Subcutaneous adipose tissue (tissue), 4 donors: ENCODE data around the gene JAZF1. TPM values are rescaled to one million over a fixed set of nuclear protein-coding genes. Genes with fewer than 3 reads are reported as not detected.

Experiments
- total RNA-seq, 4 donors: library from RNA; depleted of rRNA; stranded (reverse); fragments of >200 nt; gene quantifications; one replicate each; pipeline ENCODE4 v1.1.0, GENCODE V29; 2016
- TF ChIP-seq, protein P1 (sequence below): fragments of 450-650 bp; IDR thresholded peaks from one replicate; pipeline ENCODE4 v1.5.1; 2016; ENCODE audit warnings: low read depth, mild to moderate bottlenecking, control low read depth, antibody characterized with exemption, moderate library complexity

Gene JAZF1
- total RNA-seq, 4 donors from 2014 or later, result 12.6 to 35.9 (median 23.2) TPM

DNA sequence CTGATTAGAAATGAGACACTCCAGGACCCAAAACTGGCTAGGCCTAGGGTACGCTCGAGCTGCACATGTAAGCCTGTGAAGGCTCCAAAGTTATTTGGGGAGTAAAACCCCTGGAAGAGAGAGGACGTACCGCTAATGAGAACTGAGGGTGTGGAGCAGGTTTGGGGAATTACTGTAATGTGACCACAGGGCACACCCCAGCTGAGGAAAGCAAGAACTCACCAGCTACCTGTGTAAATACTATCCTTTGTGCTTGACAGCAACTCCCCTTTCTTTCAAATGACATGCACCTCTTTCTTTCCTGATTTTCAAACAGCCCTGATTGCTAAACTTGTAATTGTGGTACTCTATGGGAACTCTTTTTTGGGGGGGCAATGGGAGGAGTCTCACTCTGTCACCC lies 147.2 kb downstream of the JAZF1 start:
- TF ChIP-seq, protein P1, sequence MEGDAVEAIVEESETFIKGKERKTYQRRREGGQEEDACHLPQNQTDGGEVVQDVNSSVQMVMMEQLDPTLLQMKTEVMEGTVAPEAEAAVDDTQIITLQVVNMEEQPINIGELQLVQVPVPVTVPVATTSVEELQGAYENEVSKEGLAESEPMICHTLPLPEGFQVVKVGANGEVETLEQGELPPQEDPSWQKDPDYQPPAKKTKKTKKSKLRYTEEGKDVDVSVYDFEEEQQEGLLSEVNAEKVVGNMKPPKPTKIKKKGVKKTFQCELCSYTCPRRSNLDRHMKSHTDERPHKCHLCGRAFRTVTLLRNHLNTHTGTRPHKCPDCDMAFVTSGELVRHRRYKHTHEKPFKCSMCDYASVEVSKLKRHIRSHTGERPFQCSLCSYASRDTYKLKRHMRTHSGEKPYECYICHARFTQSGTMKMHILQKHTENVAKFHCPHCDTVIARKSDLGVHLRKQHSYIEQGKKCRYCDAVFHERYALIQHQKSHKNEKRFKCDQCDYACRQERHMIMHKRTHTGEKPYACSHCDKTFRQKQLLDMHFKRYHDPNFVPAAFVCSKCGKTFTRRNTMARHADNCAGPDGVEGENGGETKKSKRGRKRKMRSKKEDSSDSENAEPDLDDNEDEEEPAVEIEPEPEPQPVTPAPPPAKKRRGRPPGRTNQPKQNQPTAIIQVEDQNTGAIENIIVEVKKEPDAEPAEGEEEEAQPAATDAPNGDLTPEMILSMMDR, result no peak

DNA sequence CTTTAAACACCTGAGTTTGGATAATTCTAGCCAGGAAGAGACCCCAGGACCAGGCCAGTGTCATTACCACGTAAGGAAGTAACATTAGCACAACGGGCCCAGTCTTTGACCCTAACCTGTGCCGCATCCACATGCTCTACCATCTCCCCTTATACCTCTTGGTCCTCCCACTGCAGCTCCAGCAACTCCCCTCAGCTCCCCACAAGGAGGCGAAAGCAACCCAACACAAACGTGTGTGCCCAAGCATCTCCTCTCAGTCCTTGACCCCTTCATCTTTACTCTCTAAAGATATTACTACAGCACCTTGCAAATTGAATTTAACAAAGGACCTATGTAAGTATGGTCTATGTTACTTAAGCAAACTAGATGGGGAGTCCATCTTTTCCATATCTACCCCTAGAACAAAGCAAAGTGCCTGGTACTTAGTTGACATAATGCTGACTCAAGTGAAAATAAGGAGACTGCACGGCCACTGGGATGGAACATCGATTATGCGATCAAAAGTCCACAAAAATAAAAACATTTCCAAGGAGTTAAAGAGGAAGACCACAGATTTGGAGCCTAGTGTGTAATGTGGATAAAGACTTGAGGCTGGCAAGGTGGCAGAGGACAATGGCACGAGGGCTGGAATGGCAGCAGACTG lies 147.7 kb downstream of the JAZF1 start:
- TF ChIP-seq, protein P1, result no peak

DNA sequence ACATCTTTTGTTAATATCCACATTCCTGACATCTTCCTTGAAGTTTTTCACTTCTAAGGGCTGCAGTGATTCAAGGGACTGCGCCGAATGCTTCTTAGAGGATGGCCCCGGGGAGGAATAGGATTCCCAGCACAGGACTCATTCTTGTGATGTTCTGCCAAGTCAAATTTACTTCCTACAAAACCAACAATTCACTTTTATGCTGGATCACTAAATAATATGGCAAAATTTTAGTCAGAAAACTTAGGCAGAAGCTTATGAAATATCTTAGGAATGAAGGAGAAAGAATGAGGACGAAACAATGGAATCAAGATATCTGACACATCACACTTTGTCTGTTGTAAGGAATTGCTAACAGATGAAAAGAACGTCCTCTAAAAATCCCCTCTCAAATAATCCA lies 151.5 kb downstream of the JAZF1 start:
- TF ChIP-seq, protein P1, result no peak

DNA sequence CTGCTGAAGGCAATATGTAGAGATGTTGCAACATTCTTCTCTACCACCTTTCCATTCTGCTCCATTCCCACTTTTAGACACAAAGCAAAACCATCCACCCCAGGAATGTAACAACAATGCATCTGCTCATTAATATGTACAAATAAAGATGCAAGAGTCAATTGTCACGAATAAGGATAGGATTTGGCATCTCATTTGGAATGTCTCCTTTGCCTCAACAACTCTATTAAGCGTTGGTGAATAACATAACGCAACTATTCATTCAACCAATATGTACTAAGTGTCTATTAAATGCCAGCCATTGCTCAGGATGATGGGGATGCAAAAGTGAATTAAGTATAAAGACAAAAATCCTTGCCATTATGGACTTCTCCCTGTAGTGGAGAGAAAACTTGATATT lies 152.1 kb downstream of the JAZF1 start:
- TF ChIP-seq, protein P1, result no peak

DNA sequence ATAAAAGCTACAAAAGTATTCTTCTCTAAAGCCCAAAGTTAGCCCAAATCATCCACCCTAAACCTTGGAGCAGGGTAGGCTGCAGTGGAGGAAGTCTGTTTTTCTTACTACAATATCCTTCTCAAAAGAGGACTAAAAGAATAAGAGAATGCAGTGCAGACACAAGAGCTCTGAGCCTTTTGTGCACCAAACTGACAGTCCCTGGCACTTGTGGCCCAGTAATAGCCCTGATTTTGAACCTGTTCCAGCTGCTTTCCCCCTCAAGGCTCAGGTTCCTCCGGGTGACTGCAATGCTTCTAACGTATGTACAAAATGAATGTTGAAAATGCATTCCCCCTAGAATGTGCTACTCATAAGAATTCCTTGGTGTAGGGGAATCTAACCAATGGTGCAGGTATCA lies 154.4 kb downstream of the JAZF1 start:
- TF ChIP-seq, protein P1, result no peak

DNA sequence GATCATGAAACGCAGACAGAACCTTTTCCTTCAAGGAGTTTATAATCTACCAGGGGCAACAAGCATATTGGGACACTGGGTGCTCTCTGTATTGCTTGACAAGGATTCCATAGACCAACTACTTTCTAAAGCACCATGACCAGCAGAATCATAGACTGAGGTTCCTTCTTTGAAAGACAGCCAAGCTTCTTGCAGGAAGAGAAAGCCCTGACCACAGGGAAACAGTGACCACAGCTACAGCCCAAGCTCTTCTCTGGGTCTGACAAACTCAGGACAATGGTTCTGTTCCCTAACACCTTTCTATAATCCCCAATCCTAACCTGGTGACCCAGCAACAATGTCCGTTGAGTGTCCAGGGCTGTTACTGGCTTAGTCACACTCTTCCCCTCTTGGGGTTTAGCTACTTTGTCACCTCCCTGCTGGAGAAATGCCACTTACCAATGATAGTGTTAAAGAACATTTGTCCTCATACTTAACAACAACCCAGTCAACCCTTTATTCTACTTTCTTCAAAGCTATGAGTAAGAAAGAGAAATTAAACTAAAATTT lies 155.7 kb downstream of the JAZF1 start:
- TF ChIP-seq, protein P1, result no peak

DNA sequence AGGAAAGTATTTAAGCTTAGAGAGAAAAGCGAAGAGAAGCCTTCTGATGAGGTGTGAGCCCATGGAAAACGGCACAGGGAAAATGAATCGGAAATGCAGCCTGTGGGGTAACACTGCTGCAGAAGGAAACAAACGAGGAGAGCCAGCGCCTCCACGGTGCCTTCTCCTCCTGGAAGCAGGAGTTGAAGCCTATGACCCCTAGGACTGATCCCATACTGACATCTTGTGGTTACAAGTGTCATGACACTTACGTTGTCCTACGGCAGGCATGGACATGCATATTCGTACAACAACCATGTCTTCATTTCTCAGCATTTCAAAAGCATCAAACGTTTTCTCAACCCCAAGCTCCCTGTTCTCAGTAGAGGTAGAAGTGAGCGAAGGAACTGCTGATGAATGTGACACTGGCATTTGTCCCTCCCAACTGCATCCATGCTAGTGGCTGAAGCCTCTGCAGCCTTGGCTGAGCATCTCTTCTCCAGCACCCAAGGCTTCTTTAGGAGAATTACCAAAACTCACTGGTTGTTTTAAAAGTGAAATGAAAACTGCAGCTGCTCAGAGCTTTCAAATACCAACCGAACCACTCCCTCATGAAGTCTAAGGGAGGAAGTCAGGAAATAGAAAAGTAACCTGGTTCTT lies 160.2 kb downstream of the JAZF1 start:
- TF ChIP-seq, protein P1, result no peak
